IMR-90 (cell line): ENCODE results near the gene SPNS2. TPM values are rescaled to one million over a fixed set of nuclear protein-coding genes. Genes with fewer than 3 reads are reported as not detected.

Experiments
- ATAC-seq: fragments of 200-7000 bp; cut with Tn5 transposase; 2 replicates; pipeline ENCODE4 v1.9.1; 2020; ENCODE audit warnings: low read depth, mild to moderate bottlenecking, moderate library complexity
- BruUV-seq: library from RNA; stranded (reverse); fragments of 400-500 nt; replicated peaks from 2 replicates; lab custom pipeline; 2021; lab: Mats Ljungman, UMichigan
- CTCF ChIA-PET: fragments of 300-600 bp; formaldehyde crosslinking; extraction: SDS; loops from one replicate; lab custom pipeline; 2021; ENCODE audit warnings: antibody characterized with exemption; lab: Yijun Ruan, JAX
- POLR2A ChIA-PET: fragments of 300-600 bp; sonication (Branson Sonifier 250); formaldehyde crosslinking; loops from one replicate; lab custom pipeline; 2022; ENCODE audit warnings: antibody characterized with exemption; ENCODE audit not compliant: unreplicated experiment; lab: Charles Lee
- DNase-seq: peaks from one replicate; pipeline ENCODE4 v3.0.0; 2013
- H2AFZ ChIP-seq: replicated peaks from 2 replicates; pipeline ENCODE3; 2013; ENCODE audit warnings: low read length, mild to moderate bottlenecking; ENCODE audit not compliant: poor library complexity
- H2AK5ac ChIP-seq: 2 replicates; pipeline ENCODE4 v1.6.1; 2013; ENCODE audit warnings: low read depth, low read length, inconsistent platforms
- H2AK9ac ChIP-seq: replicated peaks from 2 replicates; pipeline ENCODE3; 2013; ENCODE audit warnings: mild to moderate bottlenecking, low read depth, low read length, moderate library complexity; ENCODE audit not compliant: poor library complexity
- H2BK120ac ChIP-seq: 2 replicates; pipeline ENCODE4 v1.6.1; 2013; ENCODE audit warnings: low read depth, low read length, inconsistent platforms
- H2BK15ac ChIP-seq: 3 replicates; pipeline ENCODE4 v1.6.1; 2013; ENCODE audit warnings: low read depth, low read length, inconsistent platforms
- H2BK20ac ChIP-seq: 2 replicates; pipeline ENCODE4 v1.6.1; 2013; ENCODE audit warnings: low read depth, mild to moderate bottlenecking, inconsistent platforms, low read length, moderate library complexity
- H2BK5ac ChIP-seq: 2 replicates; pipeline ENCODE4 v1.6.1; 2013; ENCODE audit warnings: mild to moderate bottlenecking, low read depth, low read length, inconsistent platforms; ENCODE audit not compliant: poor library complexity, severe bottlenecking
- H3K14ac ChIP-seq: replicated peaks from 2 replicates; pipeline ENCODE4 v1.6.1; 2013; ENCODE audit warnings: low read depth, low read length, inconsistent platforms
- H3K18ac ChIP-seq: 2 replicates; pipeline ENCODE4 v1.6.1; 2013; ENCODE audit warnings: low read depth, low read length, control low read depth
- H3K23ac ChIP-seq: 2 replicates; pipeline ENCODE4 v1.6.1; 2013; ENCODE audit warnings: low read depth, low read length, inconsistent platforms
- H3K27ac ChIP-seq: 2 replicates; pipeline ENCODE4 v1.5.1; 2013; ENCODE audit warnings: mild to moderate bottlenecking, control low read depth, low read length; ENCODE audit not compliant: insufficient read depth
- H3K27me3 ChIP-seq: 2 replicates; pipeline ENCODE4 v1.6.1; 2013; ENCODE audit warnings: low read length; ENCODE audit not compliant: control insufficient read depth, insufficient read depth
- H3K36me3 ChIP-seq: 2 replicates; pipeline ENCODE4 v1.6.1; 2013; ENCODE audit warnings: low read length, mixed read lengths; ENCODE audit not compliant: control insufficient read depth, insufficient read depth
- H3K4ac ChIP-seq: 2 replicates; pipeline ENCODE4 v1.6.1; 2013; ENCODE audit warnings: low read depth, low read length, inconsistent platforms
- H3K4me1 ChIP-seq: 2 replicates; pipeline ENCODE4 v1.6.1; 2013; ENCODE audit warnings: low read length, mixed read lengths; ENCODE audit not compliant: control insufficient read depth, insufficient read depth
- H3K4me2 ChIP-seq: 2 replicates; pipeline ENCODE4 v1.6.1; 2013; ENCODE audit warnings: low read depth, mild to moderate bottlenecking, control low read depth, low read length, moderate library complexity
- H3K4me3 ChIP-seq: 2 replicates; pipeline ENCODE4 v1.5.1; 2013; ENCODE audit warnings: low read depth, mild to moderate bottlenecking, control low read depth, low read length, moderate library complexity; ENCODE audit not compliant: insufficient read depth
- H3K56ac ChIP-seq: 2 replicates; pipeline ENCODE4 v1.6.1; 2013; ENCODE audit warnings: low read length, inconsistent platforms; ENCODE audit not compliant: insufficient read depth; ENCODE audit errors: extremely low read depth
- H3K79me1 ChIP-seq, 2 experiments: 2 replicates each; pipeline ENCODE4 v1.6.1; 2013; ENCODE audit warnings: low read length in 2 of 2, inconsistent platforms in 1 of 2, low read depth in 1 of 2
- H3K9ac ChIP-seq: 2 replicates; pipeline ENCODE4 v1.6.1; 2013; ENCODE audit warnings: low read depth, low read length, control low read depth
- H3K9me1 ChIP-seq: 2 replicates; pipeline ENCODE4 v1.6.1; 2013; ENCODE audit warnings: low read length, inconsistent platforms; ENCODE audit not compliant: insufficient read depth
- H3K9me3 ChIP-seq: 2 replicates; pipeline ENCODE4 v1.6.1; 2013; ENCODE audit warnings: low read length; ENCODE audit not compliant: control insufficient read depth, insufficient read depth
- H4K20me1 ChIP-seq: 2 replicates; pipeline ENCODE4 v1.6.1; 2013; ENCODE audit warnings: low read length, inconsistent platforms; ENCODE audit not compliant: insufficient read depth
- H4K5ac ChIP-seq: 2 replicates; pipeline ENCODE4 v1.6.1; 2013; ENCODE audit warnings: mild to moderate bottlenecking, low read depth, low read length, control low read depth
- H4K8ac ChIP-seq, 2 experiments: 2 replicates each; pipeline ENCODE4 v1.6.1; 2013; ENCODE audit warnings: low read depth in 2 of 2, low read length in 2 of 2, control low read depth in 1 of 2, inconsistent platforms in 1 of 2
- H4K91ac ChIP-seq: 2 replicates; pipeline ENCODE4 v1.6.1; 2013; ENCODE audit warnings: low read depth, low read length, inconsistent platforms; ENCODE audit not compliant: insufficient read depth
- BHLHE40 ChIP-seq: fragments of 150-350 bp; IDR thresholded peaks from 2 replicates; pipeline ENCODE4 v1.6.1; 2016; ENCODE audit warnings: mild to moderate bottlenecking, low read depth, low read length
- CHD1 ChIP-seq: IDR thresholded peaks from 2 replicates; pipeline ENCODE4 v1.6.1; 2012; ENCODE audit warnings: low read depth, low read length, improper control_type of control experiment
- MAFK ChIP-seq: IDR thresholded peaks from 2 replicates; pipeline ENCODE4 v1.6.1; 2012; ENCODE audit warnings: low read depth, low read length, improper control_type of control experiment
- MAZ ChIP-seq: IDR thresholded peaks from 2 replicates; pipeline ENCODE4 v1.6.1; 2012; ENCODE audit warnings: low read depth, mild to moderate bottlenecking, low read length, improper control_type of control experiment, moderate library complexity, borderline replicate concordance
- MXI1 ChIP-seq: IDR thresholded peaks from 2 replicates; pipeline ENCODE4 v1.6.1; 2012; ENCODE audit warnings: low read depth, mild to moderate bottlenecking, low read length, moderate library complexity, borderline replicate concordance
- NFE2L2 ChIP-seq: fragments of 150-350 bp; IDR thresholded peaks from 2 replicates; pipeline ENCODE4 v1.6.1; 2016; ENCODE audit warnings: low read depth, mild to moderate bottlenecking, low read length
- POLR2A ChIP-seq: IDR thresholded peaks from 2 replicates; pipeline ENCODE4 v1.6.1; 2012; ENCODE audit warnings: mild to moderate bottlenecking, low read depth, low read length
- RCOR1 ChIP-seq: IDR thresholded peaks from 2 replicates; pipeline ENCODE4 v1.6.1; 2012; ENCODE audit warnings: mild to moderate bottlenecking, low read length, improper control_type of control experiment; ENCODE audit not compliant: insufficient replicate concordance
- RFX5 ChIP-seq: IDR thresholded peaks from 2 replicates; pipeline ENCODE4 v1.8.0; 2012; ENCODE audit warnings: low read depth, mild to moderate bottlenecking, low read length, moderate library complexity
- SMC3 ChIP-seq: fragments of 150-350 bp; IDR thresholded peaks from 2 replicates; pipeline ENCODE4 v1.6.1; 2016; ENCODE audit warnings: low read depth, mild to moderate bottlenecking, antibody characterized with exemption, low read length, moderate library complexity
- WGBS, 2 experiments: methylation state at CpG; one replicate each; pipeline versions ENCODE4 v1.1.5 to v1.1.7; 2013; ENCODE audit warnings: missing lambda C conversion rate in 2 of 2; ENCODE audit not compliant: insufficient read length in 1 of 2; ENCODE audit errors: extremely low coverage in 2 of 2; 5-methylcytosine and 5-hydroxymethylcytosine counted together
- dilution Hi-C: fragments of 300-500 bp; cut with HindIII; formaldehyde crosslinking; loops from one replicate; pipeline ENCODE4 v1.14.3; 2018; ENCODE audit warnings: low sequenced_read_pairs; ENCODE audit not compliant: unreplicated experiment
- in situ Hi-C: fragments of 300-500 bp; cut with MboI; formaldehyde crosslinking; loops from 3 replicates; pipeline ENCODE4 v1.14.3; 2019; ENCODE audit warnings: low sequenced_read_pairs, inconsistent platforms, mixed read lengths
- intact Hi-C: fragments of 100-400 bp; cut with micrococcal nuclease; formaldehyde crosslinking; loops from 2 replicates; pipeline ENCODE4 v1.10.0; 2022
- polyA plus RNA-seq, 3 experiments: library from polyadenylated mRNA; depleted of rRNA; stranded (reverse); fragments of >200 nt; gene quantifications; 2 replicates each; pipeline ENCODE4 v1.2.3, GENCODE V29; 2012; ENCODE audit warnings: low replicate concordance in 1 of 3
- total RNA-seq: library from RNA; depleted of rRNA; stranded (reverse); fragments of >200 nt; gene quantifications from 2 replicates; pipeline ENCODE4 v1.2.3, GENCODE V29; 2012
- TF ChIP-seq, protein P1 (sequence below): conservative IDR thresholded peaks from 2 replicates; pipeline ENCODE4 v1.5.1; 2012; ENCODE audit warnings: mild to moderate bottlenecking, low read depth, low read length, improper control_type of control experiment
- TF ChIP-seq, protein P2 (sequence below): fragments of 150-350 bp; IDR thresholded peaks from 2 replicates; pipeline ENCODE4 v1.6.1; 2017; ENCODE audit warnings: mild to moderate bottlenecking, antibody characterized with exemption, low read length, low read depth

SPNS2 gene
- total and polyA plus RNA-seq, 2 of the 4 experiments (the other 2 are of a cell fraction): under 0.01 TPM; not detected in 1

DNA sequence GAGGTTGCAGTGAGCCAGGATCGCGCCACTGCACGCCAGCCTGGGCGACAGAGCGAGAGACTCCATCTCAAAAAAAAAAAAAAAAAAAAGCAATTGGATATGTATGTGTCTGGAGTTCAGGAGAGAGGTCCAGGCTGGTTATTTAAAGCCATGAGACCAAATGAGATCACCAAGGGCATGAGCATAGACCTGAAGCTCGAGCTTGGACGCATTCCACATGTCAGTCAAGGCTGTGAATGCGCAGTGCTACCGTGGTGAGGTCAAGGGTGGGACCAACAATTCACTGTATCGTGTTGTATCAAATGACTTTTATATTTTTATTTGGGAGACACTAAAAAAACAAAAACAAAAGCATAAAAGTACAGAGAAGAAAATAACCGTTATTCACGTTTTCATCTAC, 29.1 kb upstream of the SPNS2 start:
- Histone ChIP-seq H2AK9ac (no peak overlapping the region), H3K56ac (no peak overlapping the region), H3K18ac (no peak overlapping the region), H3K9me3 (no peaks in the 10 kb centered on the region), H2AFZ (no peak overlapping the region), H4K91ac (no peak overlapping the region), H3K23ac (no peak overlapping the region), H4K8ac (no peak overlapping the region), H3K4me1 (no peaks in the 10 kb centered on the region), H2BK15ac (no peak overlapping the region), H2AK5ac (no peak overlapping the region), H3K9ac (no peak overlapping the region), H2BK20ac (no peak overlapping the region), H3K4me2 (no peak overlapping the region), H3K4me3 (no peak overlapping the region), H3K14ac (no peak overlapping the region), H4K5ac (no peak overlapping the region), H2BK5ac (no peak overlapping the region), H3K79me1 (no peaks in the 10 kb centered on the region), H3K27me3 (peaks cover 21% of the 10 kb centered on the region), H3K9me1 (no peaks in the 10 kb centered on the region), H2BK120ac (no peak overlapping the region), H3K36me3 (no peaks in the 10 kb centered on the region), H3K4ac (no peak overlapping the region), H3K27ac (no peak overlapping the region), H4K20me1 (no peaks in the 10 kb centered on the region; the same call in 1 of the 2 replicates)
- intact Hi-C loops (no loop called here), in situ Hi-C loops (no loop called here), dilution Hi-C loops (no loop called here)
- POLR2A ChIA-PET: no interaction called here
- no peak for TF ChIP-seq MXI1
- no peak for TF ChIP-seq POLR2A
- no peak for TF ChIP-seq MAZ
- TF ChIP-seq, protein P1, sequence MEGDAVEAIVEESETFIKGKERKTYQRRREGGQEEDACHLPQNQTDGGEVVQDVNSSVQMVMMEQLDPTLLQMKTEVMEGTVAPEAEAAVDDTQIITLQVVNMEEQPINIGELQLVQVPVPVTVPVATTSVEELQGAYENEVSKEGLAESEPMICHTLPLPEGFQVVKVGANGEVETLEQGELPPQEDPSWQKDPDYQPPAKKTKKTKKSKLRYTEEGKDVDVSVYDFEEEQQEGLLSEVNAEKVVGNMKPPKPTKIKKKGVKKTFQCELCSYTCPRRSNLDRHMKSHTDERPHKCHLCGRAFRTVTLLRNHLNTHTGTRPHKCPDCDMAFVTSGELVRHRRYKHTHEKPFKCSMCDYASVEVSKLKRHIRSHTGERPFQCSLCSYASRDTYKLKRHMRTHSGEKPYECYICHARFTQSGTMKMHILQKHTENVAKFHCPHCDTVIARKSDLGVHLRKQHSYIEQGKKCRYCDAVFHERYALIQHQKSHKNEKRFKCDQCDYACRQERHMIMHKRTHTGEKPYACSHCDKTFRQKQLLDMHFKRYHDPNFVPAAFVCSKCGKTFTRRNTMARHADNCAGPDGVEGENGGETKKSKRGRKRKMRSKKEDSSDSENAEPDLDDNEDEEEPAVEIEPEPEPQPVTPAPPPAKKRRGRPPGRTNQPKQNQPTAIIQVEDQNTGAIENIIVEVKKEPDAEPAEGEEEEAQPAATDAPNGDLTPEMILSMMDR: no peak
- TF ChIP-seq SMC3: no peak
- no peak for TF ChIP-seq MAFK
- no peak for TF ChIP-seq NFE2L2
- no peak for TF ChIP-seq CHD1
- no peak for TF ChIP-seq RFX5
- no peak for TF ChIP-seq BHLHE40
- TF ChIP-seq, protein P2, sequence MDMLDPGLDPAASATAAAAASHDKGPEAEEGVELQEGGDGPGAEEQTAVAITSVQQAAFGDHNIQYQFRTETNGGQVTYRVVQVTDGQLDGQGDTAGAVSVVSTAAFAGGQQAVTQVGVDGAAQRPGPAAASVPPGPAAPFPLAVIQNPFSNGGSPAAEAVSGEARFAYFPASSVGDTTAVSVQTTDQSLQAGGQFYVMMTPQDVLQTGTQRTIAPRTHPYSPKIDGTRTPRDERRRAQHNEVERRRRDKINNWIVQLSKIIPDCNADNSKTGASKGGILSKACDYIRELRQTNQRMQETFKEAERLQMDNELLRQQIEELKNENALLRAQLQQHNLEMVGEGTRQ: no peak
- TF ChIP-seq RCOR1: no peak
- no TSS peak for BruUV-seq
- ATAC-seq (no peak), DNase-seq (no peak)
- CTCF ChIA-PET: no interaction called here
- WGBS, 2 experiments: 80% methylated on average over 2 of the region's 12 CpGs; no CpG with 5 or more reads in 1 of the 2 experiments
